Aorta (tissue), 5 donors: Measurements from ENCODE around the gene ZNF22. TPM values are rescaled to one million over a fixed set of nuclear protein-coding genes. Genes with fewer than 3 reads are reported as not detected.

Experiments
- ATAC-seq: fragments of 200-7000 bp; cut with Tn5 transposase; one replicate; pipeline ENCODE4 v1.9.1; 2022; ENCODE audit warnings: moderate library complexity; ENCODE audit not compliant: low FRiP score
- DNase-seq, 2 donors: peaks; one replicate each; pipeline ENCODE4 v3.0.0-alpha.2; 2020
- H3K27ac ChIP-seq, 2 donors: one replicate each; pipeline ENCODE4 v1.5.1; 2013; ENCODE audit warnings: low read length in 2 of 2, mild to moderate bottlenecking in 2 of 2, moderate library complexity in 2 of 2, control low read depth in 1 of 2, inconsistent platforms in 1 of 2, low read depth in 1 of 2
- H3K27me3 ChIP-seq, 2 donors: one replicate each; pipeline ENCODE4 v1.6.1; 2013; ENCODE audit warnings: control low read depth in 1 of 2, low read length in 1 of 2, mild to moderate bottlenecking in 1 of 2, moderate library complexity in 1 of 2; ENCODE audit not compliant: insufficient read depth in 2 of 2, control insufficient read depth in 1 of 2
- H3K36me3 ChIP-seq, 2 donors: one replicate each; pipeline ENCODE4 v1.6.1; 2013; ENCODE audit warnings: control low read depth in 1 of 2, low read length in 1 of 2, mild to moderate bottlenecking in 1 of 2; ENCODE audit not compliant: insufficient read depth in 2 of 2, control insufficient read depth in 1 of 2
- H3K4me1 ChIP-seq, 2 donors: one replicate each; pipeline ENCODE4 v1.6.1; 2013; ENCODE audit warnings: low read length in 2 of 2, control low read depth in 1 of 2, mild to moderate bottlenecking in 1 of 2, moderate library complexity in 1 of 2; ENCODE audit not compliant: insufficient read depth in 2 of 2, control insufficient read depth in 1 of 2
- H3K4me3 ChIP-seq, 2 donors: one replicate each; pipeline ENCODE4 v1.5.1; 2013; ENCODE audit warnings: low read length in 2 of 2, control low read depth in 1 of 2, mild to moderate bottlenecking in 1 of 2
- H3K9me3 ChIP-seq: one replicate; pipeline ENCODE4 v1.6.1; 2013; ENCODE audit warnings: mild to moderate bottlenecking, low read length; ENCODE audit not compliant: control insufficient read depth
- WGBS, 2 donors: extraction: QIAGEN DNeasy Blood & Tissue Kit; methylation state at CpG; one replicate each; pipeline ENCODE4 v1.1.7; 2013; 5-methylcytosine and 5-hydroxymethylcytosine counted together
- intact Hi-C, 2 donors: fragments of 100-400 bp; cut with DNase I; formaldehyde crosslinking; loops; one replicate each; pipeline versions ENCODE4 v1.14.2 to v1.15.0; 2022
- polyA plus RNA-seq, 2 donors: library from polyadenylated mRNA; stranded (reverse); fragments of 200-250 nt; gene quantifications; one replicate each; pipeline ENCODE4 v1.2.3, GENCODE V29; 2013
- total RNA-seq, 2 donors: library from RNA; stranded (reverse); fragmentation: NEBNext Ultra II Directional; extraction: Animal tissue kit (Norgen Biotek cat#: 25700); gene quantifications; one replicate each; pipeline ENCODE4 v1.2.1, GENCODE V29; 2021
- donor health status: healthy with polysubstance abuse.
- donor health status: Bipolar disorder and iron deficiency.
- donor health status: DM: no; HTN: no; CAD: no.
- donor health status: DM: no; HTN: no; CAD: no.
- donor health status: DM: yes; HTN: yes; CAD: no.

The ZNF22 gene
- total and polyA plus RNA-seq, 4 donors = 12.4 to 20.9 (median 19.9) TPM

DNA sequence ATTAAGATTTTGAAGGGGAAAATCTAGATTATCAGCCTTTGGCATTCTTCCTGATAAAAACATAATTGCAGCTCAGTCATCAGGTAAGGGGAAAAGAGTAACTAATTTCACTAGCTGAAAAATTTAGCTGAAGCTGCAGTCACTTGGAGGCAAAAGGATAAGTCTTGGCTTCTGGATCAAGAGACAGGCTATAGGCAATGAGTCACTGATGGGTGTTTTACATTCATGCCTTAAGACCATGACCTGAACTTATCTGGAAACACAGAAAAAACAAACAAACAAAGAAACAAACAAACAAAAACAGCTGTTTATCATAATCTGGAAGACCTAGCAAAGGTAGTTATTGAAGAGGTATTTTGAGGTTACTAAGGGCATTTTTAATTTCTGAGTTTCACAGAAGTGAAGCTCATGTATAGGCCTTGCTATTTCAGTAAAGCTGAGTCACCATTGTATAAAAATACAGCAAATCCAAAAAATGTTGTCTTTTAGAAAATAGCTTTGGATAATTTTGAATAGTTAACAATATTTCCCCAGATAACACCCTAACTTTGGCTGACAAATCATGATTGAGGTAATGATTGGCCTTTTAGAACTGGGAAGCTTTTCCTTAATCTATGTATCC, 40.3 kb downstream of the ZNF22 start:
- intact Hi-C loops = no loop called here
- Histone ChIP-seq H3K9me3 (no peaks in the 10 kb centered on the region), H3K4me1 (no peaks in the 10 kb centered on the region), H3K36me3 (no peaks in the 10 kb centered on the region), H3K4me3 (no peak overlapping the region), H3K27me3 (no peaks in the 10 kb centered on the region), H3K27ac (no peak overlapping the region)
- no peak for DNase-seq
- no peak for ATAC-seq

DNA sequence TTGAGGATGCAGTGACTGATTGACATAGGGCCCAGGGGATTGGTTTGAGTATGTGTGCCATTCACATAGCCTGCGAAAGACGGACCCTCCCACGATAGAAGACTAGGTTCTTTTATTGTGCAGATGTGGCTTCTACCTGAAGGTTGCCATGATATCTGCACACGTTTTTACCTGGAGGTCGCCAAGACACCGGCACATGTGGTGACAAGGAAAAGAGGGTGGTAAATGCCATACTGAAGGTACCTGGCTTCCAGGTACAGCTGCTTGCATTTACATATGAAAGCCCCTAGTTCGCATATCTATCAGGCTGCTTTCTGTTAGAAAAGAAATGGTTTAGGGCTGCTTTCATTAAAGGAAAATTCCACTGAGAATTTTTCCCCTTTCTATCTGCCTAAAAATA, 43.6 kb downstream of the ZNF22 start:
- no peaks in the 10 kb centered on the region for H3K27me3 ChIP-seq
- no peaks in the 10 kb centered on the region for H3K9me3 ChIP-seq
- no peak for DNase-seq
- no peaks in the 10 kb centered on the region for H3K4me1 ChIP-seq
- no peak for ATAC-seq
- H3K36me3 ChIP-seq = no peaks in the 10 kb centered on the region
- WGBS, 2 donors = 68 to 73% methylated on average over 7 of the region's 7 CpGs
- no peak overlapping the region for H3K27ac ChIP-seq
- intact Hi-C loops = no loop called here
- no peak overlapping the region for H3K4me3 ChIP-seq

DNA sequence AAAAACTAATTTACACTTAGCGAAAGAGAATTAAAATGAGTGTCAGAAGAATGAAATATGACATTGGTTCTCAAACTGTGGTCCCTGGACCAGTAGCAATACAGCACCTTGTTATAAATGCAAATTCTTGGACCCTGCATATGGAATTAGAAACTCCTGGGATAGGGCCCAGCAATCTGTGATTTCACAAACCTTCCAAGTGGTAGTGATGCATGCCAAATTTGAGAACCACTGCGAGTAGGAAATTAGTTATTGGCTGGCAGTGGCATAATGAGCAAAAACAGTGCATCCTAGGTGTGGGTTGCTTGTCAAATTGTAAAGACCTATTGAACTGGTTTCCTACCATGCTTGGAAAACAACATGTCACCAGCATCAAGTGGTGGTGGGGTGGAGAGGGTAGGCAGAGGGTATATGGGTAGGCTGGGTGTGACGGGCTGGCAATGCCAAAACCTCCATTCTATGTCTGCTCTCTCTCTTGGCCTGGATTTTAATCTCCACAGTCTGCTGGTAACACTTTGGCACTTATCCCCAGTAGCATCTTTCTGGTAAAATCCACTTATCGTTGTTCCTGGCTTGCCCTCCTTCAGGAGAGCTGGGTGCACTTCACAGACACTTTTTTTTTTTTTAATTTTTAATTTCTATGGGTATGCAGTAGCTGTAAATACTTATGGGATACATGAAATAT, 50.0 kb downstream of the ZNF22 start:
- intact Hi-C loops = no loop called here
- ATAC-seq = no peak
- Histone ChIP-seq H3K9me3 (no peaks in the 10 kb centered on the region), H3K36me3 (no peaks in the 10 kb centered on the region), H3K4me3 (no peak overlapping the region), H3K27me3 (no peaks in the 10 kb centered on the region), H3K4me1 (no peaks in the 10 kb centered on the region), H3K27ac (no peak overlapping the region)
- 56 to 57% methylated on average over 4 of the region's 4 CpGs for WGBS, 2 donors
- no peak for DNase-seq

DNA sequence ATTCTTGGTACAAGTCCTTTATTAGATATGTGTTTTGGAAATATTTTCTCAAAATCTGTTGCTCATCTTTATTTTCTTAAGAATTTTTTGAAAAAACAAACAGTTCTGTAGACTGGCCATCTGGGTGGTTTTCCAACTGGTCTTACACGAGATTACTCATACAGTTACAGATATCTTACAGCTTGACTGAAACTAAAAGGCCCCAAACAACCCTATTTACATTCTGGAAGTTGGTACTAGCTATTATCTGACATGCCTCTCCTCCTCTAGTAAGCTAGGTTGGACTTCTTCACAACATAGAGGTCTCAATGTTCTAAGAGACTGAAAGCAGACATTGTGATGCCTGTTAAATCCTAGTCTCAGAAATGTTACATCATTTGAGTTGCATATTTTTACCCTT, 52.0 kb downstream of the ZNF22 start:
- WGBS, 2 donors = 55 to 66% methylated on average over 1 of the region's 1 CpG
- Histone ChIP-seq H3K4me1 (no peaks in the 10 kb centered on the region), H3K27me3 (no peaks in the 10 kb centered on the region), H3K27ac (no peak overlapping the region), H3K4me3 (no peak overlapping the region), H3K36me3 (no peaks in the 10 kb centered on the region), H3K9me3 (no peaks in the 10 kb centered on the region)
- intact Hi-C loops = no loop called here
- no peak for DNase-seq
- ATAC-seq = no peak

DNA sequence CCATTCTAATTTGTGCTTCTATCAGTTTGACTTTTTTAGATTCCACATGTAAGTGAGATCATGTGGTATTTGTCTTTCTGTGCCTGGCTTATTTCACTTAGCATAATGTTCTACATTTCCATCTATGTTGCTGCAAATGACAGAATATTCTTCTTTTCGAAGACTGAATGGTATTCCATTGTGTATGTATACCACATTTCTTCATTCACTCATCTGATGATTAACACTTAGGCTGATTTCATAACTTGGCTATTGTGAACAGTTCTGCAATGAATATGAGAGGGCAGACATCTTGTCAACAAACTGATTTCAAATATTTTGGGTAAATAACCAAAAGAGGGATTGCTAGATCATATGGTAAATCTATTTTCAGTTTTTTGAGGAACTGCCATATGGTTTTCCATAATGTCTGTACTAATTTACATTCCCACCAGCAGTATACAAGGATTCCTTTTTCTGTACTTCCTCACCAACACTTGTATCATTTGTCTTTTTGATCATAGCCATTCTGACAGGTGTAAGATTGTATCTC, 52.9 kb downstream of the ZNF22 start:
- Histone ChIP-seq H3K4me1 (no peaks in the 10 kb centered on the region), H3K36me3 (no peaks in the 10 kb centered on the region), H3K9me3 (no peaks in the 10 kb centered on the region), H3K27ac (no peak overlapping the region), H3K27me3 (no peaks in the 10 kb centered on the region), H3K4me3 (no peak overlapping the region)
- no peak for ATAC-seq
- intact Hi-C loops = no loop called here
- DNase-seq = no peak
- WGBS, 2 donors = 75 to 82% methylated on average over 1 of the region's 1 CpG

Other genes starting within 250 kb of the ZNF22 start
- not detected for gene TMEM72, start 89.6 kb upstream of the ZNF22 start, total RNA-seq
- not detected for gene TMEM72, start 89.6 kb upstream of the ZNF22 start, polyA plus RNA-seq
- gene RASSF4, start 41.1 kb upstream of the ZNF22 start, total RNA-seq = 10 to 100 TPM; 26.7 to 82.1 TPM
- 10 to 100 TPM; 13.5 to 32.0 TPM for gene RASSF4, start 41.1 kb upstream of the ZNF22 start, polyA plus RNA-seq
- gene DEPP1, start 22.1 kb upstream of the ZNF22 start, total RNA-seq = 100 to 1,000 TPM in 1 of 2 donors, 10 to 100 TPM in 1; 84.2 to 254 TPM
- 100 to 1,000 TPM in 1 of 2 donors, 10 to 100 TPM in 1; 55.2 to 492 TPM for gene DEPP1, start 22.1 kb upstream of the ZNF22 start, polyA plus RNA-seq